Measurements from ENCODE around the gene LIN37. TPM values are rescaled to one million over a fixed set of nuclear protein-coding genes. Genes with fewer than 3 reads are reported as not detected.

The LIN37 gene
- total RNA-seq, 1 experiment from 2014 or later, result 11.3 TPM

GRCh38 chr19:35721374-35721773 is 27.0 kb upstream of the LIN37 start:
- no TSS peak for BruUV-seq (replicated peaks)
- DNase-seq (ENCODE audit: low spot score), result no peak
- H3K27me3 ChIP-seq (replicated peaks; ENCODE audit: insufficient read depth, low read depth, low read length, poor library complexity), result no peaks in the 10 kb centered on the region
- intact Hi-C loops (cut with micrococcal nuclease; ENCODE audit: unreplicated experiment), result no loop called here
- H3K4me1 ChIP-seq (ENCODE audit: insufficient read depth, low read length, poor library complexity, severe bottlenecking), result peaks cover 6% of the 10 kb centered on the region
- peaks cover 59% of the 10 kb centered on the region for H3K36me3 ChIP-seq (ENCODE audit: insufficient read depth, low read length, poor library complexity, severe bottlenecking)
- no peak for TF ChIP-seq CTCF (conservative IDR thresholded peaks at IDR 0.05; ENCODE audit: low read depth, low read length)
- TF ChIP-seq EZH2 (IDR thresholded peaks at IDR 0.05; ENCODE audit: borderline replicate concordance, low read depth, low read length, poor library complexity, severe bottlenecking), result no peak
- no peak overlapping the region for H3K4me3 ChIP-seq (ENCODE audit: low read depth, low read length, poor library complexity, severe bottlenecking)
- no peaks in the 10 kb centered on the region for H3K9me3 ChIP-seq (ENCODE audit: low read depth, low read length, poor library complexity, severe bottlenecking)
- POLR2A ChIA-PET (ENCODE audit: low non-redundant PET), result no interaction called here
- CTCF ChIA-PET, result no interaction called here
- no peak overlapping the region for H3K27ac ChIP-seq (ENCODE audit: low read depth, low read length, poor library complexity, severe bottlenecking)

- intact Hi-C loops (cut with micrococcal nuclease; ENCODE audit: unreplicated experiment), result no loop called here
- CTCF ChIA-PET, result no interaction called here
These were observed 25.9 kb upstream of the LIN37 start for GRCh38 chr19:35722461-35722860.

GRCh38 chr19:35722897-35723296 is 25.5 kb upstream of the LIN37 start:
- POLR2A ChIA-PET (ENCODE audit: low non-redundant PET), result no interaction called here
- no TSS peak for BruUV-seq (replicated peaks)
- Histone ChIP-seq H3K9me3 (ENCODE audit: low read depth, low read length, poor library complexity, severe bottlenecking) (no peaks in the 10 kb centered on the region), H3K36me3 (ENCODE audit: insufficient read depth, low read length, poor library complexity, severe bottlenecking) (peaks cover 72% of the 10 kb centered on the region), H3K27ac (ENCODE audit: low read depth, low read length, poor library complexity, severe bottlenecking) (no peak overlapping the region), H3K4me1 (ENCODE audit: insufficient read depth, low read length, poor library complexity, severe bottlenecking) (peaks cover 2% of the 10 kb centered on the region), H3K4me3 (ENCODE audit: low read depth, low read length, poor library complexity, severe bottlenecking) (no peak overlapping the region), H3K27me3 (replicated peaks; ENCODE audit: insufficient read depth, low read depth, low read length, poor library complexity) (no peaks in the 10 kb centered on the region)
- TF ChIP-seq CTCF (conservative IDR thresholded peaks at IDR 0.05; ENCODE audit: low read depth, low read length) (no peak), EZH2 (IDR thresholded peaks at IDR 0.05; ENCODE audit: borderline replicate concordance, low read depth, low read length, poor library complexity, severe bottlenecking) (no peak)
- intact Hi-C loops (cut with micrococcal nuclease; ENCODE audit: unreplicated experiment), result no loop called here
- CTCF ChIA-PET, result interaction anchor here (0.6 kb wide), 1 partner anchor 91 kb away, joined by 3 read pairs; no protein-coding TSS in a partner anchor
- DNase-seq (ENCODE audit: low spot score), result no peak

More at GRCh38 chr19:35722461-35722860, 25.9 kb upstream of the LIN37 start:
- Histone ChIP-seq H3K27me3 (replicated peaks; ENCODE audit: insufficient read depth, low read depth, low read length, poor library complexity) (no peaks in the 10 kb centered on the region), H3K27ac (ENCODE audit: low read depth, low read length, poor library complexity, severe bottlenecking) (no peak overlapping the region), H3K9me3 (ENCODE audit: low read depth, low read length, poor library complexity, severe bottlenecking) (no peaks in the 10 kb centered on the region), H3K4me1 (ENCODE audit: insufficient read depth, low read length, poor library complexity, severe bottlenecking) (peaks cover 2% of the 10 kb centered on the region), H3K36me3 (ENCODE audit: insufficient read depth, low read length, poor library complexity, severe bottlenecking) (peaks cover 68% of the 10 kb centered on the region), H3K4me3 (ENCODE audit: low read depth, low read length, poor library complexity, severe bottlenecking) (no peak overlapping the region)
- POLR2A ChIA-PET (ENCODE audit: low non-redundant PET), result no interaction called here
- TF ChIP-seq CTCF (conservative IDR thresholded peaks at IDR 0.05; ENCODE audit: low read depth, low read length), result no peak
- TF ChIP-seq EZH2 (IDR thresholded peaks at IDR 0.05; ENCODE audit: borderline replicate concordance, low read depth, low read length, poor library complexity, severe bottlenecking), result no peak
- no peak for DNase-seq (ENCODE audit: low spot score)
- TSS peak; percentile 5 for BruUV-seq (replicated peaks)
